Measurements from ENCODE around the gene PPP2CA. TPM values are rescaled to one million over a fixed set of nuclear protein-coding genes. Genes with fewer than 3 reads are reported as not detected.

Gene PPP2CA
- total RNA-seq (223 TPM), polyA plus RNA-seq (100 to 1,000 TPM; 221 to 276 (median 243) TPM)

DNA sequence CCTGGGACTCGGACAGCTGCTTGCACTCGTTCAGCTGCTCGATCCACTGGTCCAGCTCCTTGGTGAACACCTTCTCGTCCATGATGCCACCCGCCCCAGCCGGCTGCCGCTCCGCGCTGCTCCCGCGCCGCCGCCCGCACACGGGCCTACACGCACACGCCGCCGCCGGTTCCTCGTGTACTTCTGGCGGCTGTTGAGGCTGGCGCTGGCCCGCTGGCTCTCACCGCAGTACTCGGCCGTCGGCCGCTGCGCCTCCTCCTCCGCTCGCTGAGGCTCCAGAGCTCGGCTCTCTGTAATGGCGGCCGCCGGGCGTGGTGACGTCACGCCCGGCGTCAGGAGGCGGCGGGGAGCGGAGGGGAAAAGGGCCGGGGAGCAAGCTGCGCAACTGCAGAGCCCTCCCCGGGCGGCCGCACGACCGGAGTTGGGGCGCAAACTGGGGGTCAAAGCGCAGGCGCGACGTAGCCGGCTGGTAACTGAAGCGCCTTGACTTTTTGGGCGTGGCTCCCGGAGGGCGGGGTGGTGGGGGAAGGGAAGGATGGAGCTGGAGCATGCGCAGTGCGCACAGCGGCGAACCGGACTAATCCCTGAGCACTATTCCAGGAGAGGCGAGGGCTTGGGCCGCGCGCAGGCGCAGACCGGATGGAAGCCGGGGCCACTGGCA lies at the start of gene PPP2CA:
TSS of gene PPP2CA (minus strand) at position 294 of the 661 bp plus-strand sequence. CDS start at position 82, 212 bp downstream.
- Mint-ChIP-seq H3K4me1 (peaks cover 32 to 55% (median 43%) of the 10 kb centered on the region in 4 donors), H3K27ac (peak within 1 kb of the TSS; percentile 98 to 99 (median 99)), H3K27me3 (peaks cover 10% of the 10 kb centered on the region), H3K36me3 (peaks cover 13% of the 10 kb centered on the region), H3K9me3 (no peaks in the 10 kb centered on the region), H3K4me3 (peak within 1 kb of the TSS; percentile 97 to 100 (median 98))
- Histone ChIP-seq H3K4me3 (ENCODE audit: low read depth, low read length) (peak within 1 kb of the TSS; percentile 97), H3K36me3 (ENCODE audit: control insufficient read depth, insufficient read depth, low read length) (peaks cover 3% of the 10 kb centered on the region), H3K27me3 (ENCODE audit: control insufficient read depth, insufficient read depth, low read length) (no peaks in the 10 kb centered on the region), H3K27ac (ENCODE audit: insufficient read depth, low read length, poor library complexity, severe bottlenecking) (peak within 1 kb of the TSS; percentile 100), H3K4me1 (ENCODE audit: control insufficient read depth, insufficient read depth, low read length, poor library complexity, severe bottlenecking) (peaks cover 51% of the 10 kb centered on the region), H3K9me3 (ENCODE audit: control insufficient read depth in 2 of 2, low read length in 2 of 2) (no peaks in the 10 kb centered on the region)
- DNase-seq (peak; percentile 98 to 99 (median 99)), ATAC-seq (ENCODE audit: low read depth in 2 of 2) (peak; percentile 79 to 81)

- Histone ChIP-seq H3K27me3 (ENCODE audit: control insufficient read depth, insufficient read depth, low read length) (no peaks in the 10 kb centered on the region), H3K36me3 (ENCODE audit: control insufficient read depth, insufficient read depth, low read length) (no peaks in the 10 kb centered on the region), H3K27ac (ENCODE audit: insufficient read depth, low read length, poor library complexity, severe bottlenecking) (no peak overlapping the region), H3K4me3 (ENCODE audit: low read depth, low read length) (no peak overlapping the region), H3K4me1 (ENCODE audit: control insufficient read depth, insufficient read depth, low read length, poor library complexity, severe bottlenecking) (no peaks in the 10 kb centered on the region), H3K9me3 (ENCODE audit: control insufficient read depth in 2 of 2, low read length in 2 of 2) (no peaks in the 10 kb centered on the region)
- Mint-ChIP-seq H3K4me1 (no peaks in the 10 kb centered on the region), H3K36me3 (no peaks in the 10 kb centered on the region), H3K27me3 (peaks cover 47% of the 10 kb centered on the region), H3K9me3 (peaks cover 0 to 5% (median 2%) of the 10 kb centered on the region in 7 donors), H3K27ac (no peak overlapping the region), H3K4me3 (no peak overlapping the region)
- no peak for ATAC-seq (ENCODE audit: low read depth in 2 of 2)
- DNase-seq, result no peak
These were observed 47.9 kb upstream of the PPP2CA start for GRCh38 chr5:134273642-134274395.

DNA sequence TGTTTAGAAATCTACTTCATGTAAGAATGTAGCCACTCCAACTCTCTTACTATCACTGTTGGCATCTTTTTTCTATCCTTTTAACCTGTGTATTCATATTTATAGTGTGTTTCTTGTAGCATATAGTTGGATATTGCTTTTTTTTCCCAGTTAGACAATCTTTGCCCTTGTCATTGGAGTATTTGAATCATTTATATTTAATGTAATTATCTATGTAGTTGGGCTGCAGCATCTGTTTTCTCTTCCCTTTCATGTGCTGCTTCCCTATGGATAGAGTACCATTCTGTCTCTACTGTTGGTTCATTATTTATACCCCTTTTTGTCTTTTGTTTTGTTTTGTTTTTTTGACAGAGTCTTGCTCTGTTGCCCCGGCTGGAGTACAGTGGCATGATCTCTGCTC lies 45.2 kb upstream of the PPP2CA start:
- H3K36me3 Mint-ChIP-seq, result no peaks in the 10 kb centered on the region
- Histone ChIP-seq H3K4me1 (ENCODE audit: control insufficient read depth, insufficient read depth, low read length, poor library complexity, severe bottlenecking) (no peaks in the 10 kb centered on the region), H3K9me3 (ENCODE audit: control insufficient read depth in 2 of 2, low read length in 2 of 2) (no peaks in the 10 kb centered on the region), H3K36me3 (ENCODE audit: control insufficient read depth, insufficient read depth, low read length) (no peaks in the 10 kb centered on the region), H3K27me3 (ENCODE audit: control insufficient read depth, insufficient read depth, low read length) (no peaks in the 10 kb centered on the region), H3K27ac (ENCODE audit: insufficient read depth, low read length, poor library complexity, severe bottlenecking) (no peak overlapping the region), H3K4me3 (ENCODE audit: low read depth, low read length) (no peak overlapping the region)
- no peak overlapping the region for H3K27ac Mint-ChIP-seq
- peak overlapping the region in 1 of 4 donors; percentile 23 for H3K4me3 Mint-ChIP-seq
- H3K4me1 Mint-ChIP-seq, result no peaks in the 10 kb centered on the region
- no peak for DNase-seq
- no peak for ATAC-seq (ENCODE audit: low read depth in 2 of 2)
- H3K27me3 Mint-ChIP-seq, result peaks cover 44% of the 10 kb centered on the region
- H3K9me3 Mint-ChIP-seq, result peaks cover 0 to 5% (median 2%) of the 10 kb centered on the region in 7 donors

DNA sequence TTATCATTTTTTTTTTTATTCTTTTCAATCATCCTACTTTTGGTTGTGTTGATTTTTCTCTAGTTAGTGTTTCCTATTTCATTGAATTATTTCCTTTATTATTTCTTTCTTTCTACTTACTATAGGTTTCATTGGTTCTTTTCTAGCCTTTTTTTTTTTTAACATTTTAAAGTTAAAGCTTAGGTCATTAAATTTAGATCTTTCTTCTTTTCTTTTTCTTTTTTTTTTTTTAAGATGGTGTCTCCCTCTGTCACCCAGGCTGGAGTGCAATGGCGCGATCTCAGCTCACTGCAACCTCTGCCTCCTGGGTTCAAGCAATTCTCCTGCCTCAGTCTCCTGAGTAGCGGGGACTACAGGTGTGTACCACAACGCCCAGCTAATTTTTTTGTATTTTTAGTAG lies 43.0 kb upstream of the PPP2CA start:
- Histone ChIP-seq H3K27me3 (ENCODE audit: control insufficient read depth, insufficient read depth, low read length) (no peaks in the 10 kb centered on the region), H3K4me3 (ENCODE audit: low read depth, low read length) (no peak overlapping the region), H3K9me3 (ENCODE audit: control insufficient read depth in 2 of 2, low read length in 2 of 2) (peaks cover 7 to 9% of the 10 kb centered on the region in 2 experiments), H3K27ac (ENCODE audit: insufficient read depth, low read length, poor library complexity, severe bottlenecking) (no peak overlapping the region), H3K36me3 (ENCODE audit: control insufficient read depth, insufficient read depth, low read length) (no peaks in the 10 kb centered on the region), H3K4me1 (ENCODE audit: control insufficient read depth, insufficient read depth, low read length, poor library complexity, severe bottlenecking) (no peaks in the 10 kb centered on the region)
- Mint-ChIP-seq H3K9me3 (peaks cover 0 to 9% (median 5%) of the 10 kb centered on the region in 7 donors), H3K27me3 (peaks cover 40% of the 10 kb centered on the region), H3K4me3 (no peak overlapping the region), H3K27ac (no peak overlapping the region), H3K4me1 (peaks cover 0 to 4% (median 0%) of the 10 kb centered on the region in 4 donors), H3K36me3 (no peaks in the 10 kb centered on the region)
- DNase-seq (no peak), ATAC-seq (ENCODE audit: low read depth in 2 of 2) (no peak)

GRCh38 chr5:134268019-134268601 lies 42.2 kb upstream of the PPP2CA start:
- no peak for DNase-seq

GRCh38 chr5:134267366-134268018 lies 41.6 kb upstream of the PPP2CA start:
- H3K36me3 ChIP-seq (ENCODE audit: control insufficient read depth, insufficient read depth, low read length), result no peaks in the 10 kb centered on the region
- peaks cover 7 to 9% of the 10 kb centered on the region in 2 experiments for H3K9me3 ChIP-seq (ENCODE audit: control insufficient read depth in 2 of 2, low read length in 2 of 2)
- ATAC-seq (ENCODE audit: low read depth in 2 of 2) (no peak), DNase-seq (no peak)
- H3K4me1 Mint-ChIP-seq, result peaks cover 0 to 4% (median 0%) of the 10 kb centered on the region in 4 donors
- no peak overlapping the region for H3K4me3 ChIP-seq (ENCODE audit: low read depth, low read length)
- no peak overlapping the region for H3K27ac Mint-ChIP-seq
- no peak overlapping the region for H3K4me3 Mint-ChIP-seq
- no peaks in the 10 kb centered on the region for H3K27me3 ChIP-seq (ENCODE audit: control insufficient read depth, insufficient read depth, low read length)
- H3K36me3 Mint-ChIP-seq, result no peaks in the 10 kb centered on the region
- H3K9me3 Mint-ChIP-seq, result peaks cover 0 to 14% (median 6%) of the 10 kb centered on the region in 7 donors
- peaks cover 40% of the 10 kb centered on the region for H3K27me3 Mint-ChIP-seq
- H3K27ac ChIP-seq (ENCODE audit: insufficient read depth, low read length, poor library complexity, severe bottlenecking), result no peak overlapping the region
- no peaks in the 10 kb centered on the region for H3K4me1 ChIP-seq (ENCODE audit: control insufficient read depth, insufficient read depth, low read length, poor library complexity, severe bottlenecking)

More at GRCh38 chr5:134268019-134268601, 42.2 kb upstream of the PPP2CA start:
- H3K9me3 Mint-ChIP-seq, result peaks cover 0 to 9% (median 6%) of the 10 kb centered on the region in 7 donors
- peaks cover 7 to 9% of the 10 kb centered on the region in 2 experiments for H3K9me3 ChIP-seq (ENCODE audit: control insufficient read depth in 2 of 2, low read length in 2 of 2)
- ATAC-seq (ENCODE audit: low read depth in 2 of 2), result no peak
- H3K27me3 ChIP-seq (ENCODE audit: control insufficient read depth, insufficient read depth, low read length), result no peaks in the 10 kb centered on the region
- H3K4me1 Mint-ChIP-seq, result peaks cover 0 to 4% (median 0%) of the 10 kb centered on the region in 4 donors
- H3K4me3 ChIP-seq (ENCODE audit: low read depth, low read length), result no peak overlapping the region
- H3K36me3 Mint-ChIP-seq, result no peaks in the 10 kb centered on the region
- H3K4me3 Mint-ChIP-seq, result no peak overlapping the region
- no peak overlapping the region for H3K27ac ChIP-seq (ENCODE audit: insufficient read depth, low read length, poor library complexity, severe bottlenecking)
- peaks cover 39% of the 10 kb centered on the region for H3K27me3 Mint-ChIP-seq
- no peaks in the 10 kb centered on the region for H3K4me1 ChIP-seq (ENCODE audit: control insufficient read depth, insufficient read depth, low read length, poor library complexity, severe bottlenecking)
- no peaks in the 10 kb centered on the region for H3K36me3 ChIP-seq (ENCODE audit: control insufficient read depth, insufficient read depth, low read length)
- H3K27ac Mint-ChIP-seq, result no peak overlapping the region

DNA sequence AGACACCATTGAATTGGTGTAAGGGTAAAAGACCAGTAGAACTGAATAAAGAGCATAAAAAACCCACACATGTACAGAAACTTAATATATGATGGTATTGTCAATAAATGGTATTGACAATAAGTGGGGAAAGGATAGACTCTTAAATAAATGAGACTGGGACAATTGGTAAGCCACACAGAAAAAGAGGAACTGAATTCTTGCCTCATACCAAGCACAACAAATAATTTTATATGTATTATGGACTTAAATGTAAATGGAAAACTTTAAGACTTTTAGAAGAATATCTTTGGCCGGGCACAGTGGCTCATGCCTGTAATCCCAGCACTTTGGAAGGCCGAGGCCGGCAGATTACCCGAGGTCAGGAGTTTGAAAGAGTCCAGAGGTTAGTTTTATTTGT lies 37.9 kb upstream of the PPP2CA start:
- no peaks in the 10 kb centered on the region for H3K4me1 ChIP-seq (ENCODE audit: control insufficient read depth, insufficient read depth, low read length, poor library complexity, severe bottlenecking)
- Mint-ChIP-seq H3K27ac (no peak overlapping the region), H3K9me3 (peaks cover 0 to 12% (median 6%) of the 10 kb centered on the region in 7 donors), H3K4me3 (no peak overlapping the region), H3K4me1 (peaks cover 0 to 4% (median 0%) of the 10 kb centered on the region in 4 donors), H3K27me3 (peaks cover 36% of the 10 kb centered on the region), H3K36me3 (no peaks in the 10 kb centered on the region)
- no peaks in the 10 kb centered on the region for H3K27me3 ChIP-seq (ENCODE audit: control insufficient read depth, insufficient read depth, low read length)
- no peak overlapping the region for H3K4me3 ChIP-seq (ENCODE audit: low read depth, low read length)
- no peak for DNase-seq
- peaks cover 7 to 9% of the 10 kb centered on the region in 2 experiments for H3K9me3 ChIP-seq (ENCODE audit: control insufficient read depth in 2 of 2, low read length in 2 of 2)
- no peaks in the 10 kb centered on the region for H3K36me3 ChIP-seq (ENCODE audit: control insufficient read depth, insufficient read depth, low read length)
- ATAC-seq (ENCODE audit: low read depth in 2 of 2), result no peak
- H3K27ac ChIP-seq (ENCODE audit: insufficient read depth, low read length, poor library complexity, severe bottlenecking), result no peak overlapping the region

Measured in CD4-positive, CD25-positive, alpha-beta regulatory T cell (primary cell).